Measurements from ENCODE around the gene DNAH6. TPM values are rescaled to one million over a fixed set of nuclear protein-coding genes. Genes with fewer than 3 reads are reported as not detected.
A peak's percentile ranks its signal among the peaks of the same experiment; 100 is the strongest.

DNAH6 gene
- total RNA-seq, 3 donors from 2014 or later: 1.2 to 1.3 (median 1.3) TPM

DNA sequence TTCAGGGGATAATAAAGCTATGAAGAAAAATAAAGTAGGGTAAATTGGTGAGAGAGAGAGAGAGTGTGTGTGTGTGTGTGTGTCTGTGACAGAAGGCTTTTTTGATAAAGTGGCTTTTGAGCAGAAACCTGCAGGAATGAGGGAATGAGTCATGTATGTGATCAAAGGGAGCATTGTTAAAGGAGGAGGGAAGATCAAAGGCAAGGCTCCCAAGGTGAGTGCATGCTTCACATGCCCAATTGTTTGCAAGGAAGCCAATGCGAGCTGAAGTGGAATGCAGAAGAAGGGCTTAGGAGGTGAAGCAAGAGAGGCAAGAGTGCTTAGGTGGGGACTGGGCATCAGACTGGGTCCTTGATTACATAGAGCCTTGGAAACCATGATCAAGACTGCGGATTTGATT is 96.8 kb downstream of the DNAH6 start:
- no peak overlapping the region for H3K4me3 ChIP-seq
- DNase-seq (no peak), ATAC-seq (peak; percentile 79)
- H3K36me3 ChIP-seq (ENCODE audit: low read depth): no peaks in the 10 kb centered on the region
- peaks cover 11% of the 10 kb centered on the region for H3K9me3 ChIP-seq
- TF ChIP-seq, protein P1, sequence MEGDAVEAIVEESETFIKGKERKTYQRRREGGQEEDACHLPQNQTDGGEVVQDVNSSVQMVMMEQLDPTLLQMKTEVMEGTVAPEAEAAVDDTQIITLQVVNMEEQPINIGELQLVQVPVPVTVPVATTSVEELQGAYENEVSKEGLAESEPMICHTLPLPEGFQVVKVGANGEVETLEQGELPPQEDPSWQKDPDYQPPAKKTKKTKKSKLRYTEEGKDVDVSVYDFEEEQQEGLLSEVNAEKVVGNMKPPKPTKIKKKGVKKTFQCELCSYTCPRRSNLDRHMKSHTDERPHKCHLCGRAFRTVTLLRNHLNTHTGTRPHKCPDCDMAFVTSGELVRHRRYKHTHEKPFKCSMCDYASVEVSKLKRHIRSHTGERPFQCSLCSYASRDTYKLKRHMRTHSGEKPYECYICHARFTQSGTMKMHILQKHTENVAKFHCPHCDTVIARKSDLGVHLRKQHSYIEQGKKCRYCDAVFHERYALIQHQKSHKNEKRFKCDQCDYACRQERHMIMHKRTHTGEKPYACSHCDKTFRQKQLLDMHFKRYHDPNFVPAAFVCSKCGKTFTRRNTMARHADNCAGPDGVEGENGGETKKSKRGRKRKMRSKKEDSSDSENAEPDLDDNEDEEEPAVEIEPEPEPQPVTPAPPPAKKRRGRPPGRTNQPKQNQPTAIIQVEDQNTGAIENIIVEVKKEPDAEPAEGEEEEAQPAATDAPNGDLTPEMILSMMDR (IDR thresholded peaks at IDR 0.05): no peak
- no peaks in the 10 kb centered on the region for H3K4me1 ChIP-seq (ENCODE audit: low read depth)
- intact Hi-C loops (cut with DNase I, micrococcal nuclease): no loop called here

DNA sequence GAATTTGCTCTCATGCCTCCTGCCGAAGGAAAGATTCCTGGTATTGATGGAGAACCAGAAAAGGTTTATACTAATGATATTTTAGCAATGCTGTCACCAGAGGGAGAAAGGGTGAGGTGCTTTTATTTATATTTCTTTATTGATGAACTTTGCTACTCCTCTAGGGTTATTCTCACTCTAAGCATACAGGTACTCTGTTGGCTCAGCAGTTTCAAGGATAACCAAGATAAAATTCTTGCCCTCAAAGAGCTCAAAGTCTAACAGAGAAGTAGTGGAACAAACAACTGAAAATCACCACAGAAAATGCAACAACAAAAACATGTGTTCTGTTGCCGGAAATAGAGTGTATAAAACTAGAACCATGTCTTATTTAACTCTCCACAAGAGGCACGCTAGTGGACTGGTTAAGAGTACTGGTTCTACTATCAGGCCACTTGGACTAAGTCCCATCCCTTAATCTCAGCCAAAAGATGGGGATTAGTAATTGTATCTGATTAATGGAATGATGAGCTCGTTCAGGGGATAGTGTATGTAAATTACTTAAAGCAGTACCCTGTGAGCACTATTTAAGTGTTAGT is 103.6 kb downstream of the DNAH6 start:
- H3K4me1 ChIP-seq (ENCODE audit: low read depth): no peaks in the 10 kb centered on the region
- H3K9me3 ChIP-seq: peaks cover 2% of the 10 kb centered on the region
- TF ChIP-seq, protein P1 (IDR thresholded peaks at IDR 0.05): no peak
- DNase-seq (no peak), ATAC-seq (peak; percentile 60)
- no peak overlapping the region for H3K4me3 ChIP-seq
- H3K36me3 ChIP-seq (ENCODE audit: low read depth): no peaks in the 10 kb centered on the region
- intact Hi-C loops (cut with DNase I, micrococcal nuclease): loop anchor here in 1 of 2 donors (10.0 kb wide), 1 partner anchor 125 kb away; no protein-coding TSS in a partner anchor

DNA sequence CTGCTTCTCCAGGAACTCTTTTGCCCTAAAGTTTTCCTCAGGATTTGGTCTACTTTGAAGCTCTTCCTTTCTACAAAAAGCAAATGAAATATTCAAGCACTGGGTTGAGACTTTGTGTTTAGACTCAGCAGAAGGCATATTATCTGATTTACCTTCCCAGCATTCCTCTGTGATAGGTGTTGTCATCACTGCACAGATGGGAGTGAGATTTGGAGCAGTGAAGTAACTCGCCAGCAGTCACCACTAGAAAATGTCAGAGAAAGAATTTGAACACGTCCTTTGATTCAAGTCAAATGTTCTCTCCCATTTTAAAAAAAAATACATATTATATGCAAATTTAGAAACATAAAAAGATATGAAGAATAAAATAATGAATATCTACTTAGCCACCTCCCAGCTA is 112.2 kb downstream of the DNAH6 start:
- Histone ChIP-seq H3K4me1 (ENCODE audit: low read depth) (no peaks in the 10 kb centered on the region), H3K36me3 (ENCODE audit: low read depth) (no peaks in the 10 kb centered on the region), H3K9me3 (no peaks in the 10 kb centered on the region), H3K4me3 (no peak overlapping the region)
- TF ChIP-seq, protein P1 (IDR thresholded peaks at IDR 0.05): no peak
- intact Hi-C loops (cut with DNase I, micrococcal nuclease): loop anchor here in 1 of 2 donors (10.0 kb wide), 1 partner anchor 134 kb away; no protein-coding TSS in a partner anchor
- ATAC-seq: no peak
- DNase-seq: no peak

DNA sequence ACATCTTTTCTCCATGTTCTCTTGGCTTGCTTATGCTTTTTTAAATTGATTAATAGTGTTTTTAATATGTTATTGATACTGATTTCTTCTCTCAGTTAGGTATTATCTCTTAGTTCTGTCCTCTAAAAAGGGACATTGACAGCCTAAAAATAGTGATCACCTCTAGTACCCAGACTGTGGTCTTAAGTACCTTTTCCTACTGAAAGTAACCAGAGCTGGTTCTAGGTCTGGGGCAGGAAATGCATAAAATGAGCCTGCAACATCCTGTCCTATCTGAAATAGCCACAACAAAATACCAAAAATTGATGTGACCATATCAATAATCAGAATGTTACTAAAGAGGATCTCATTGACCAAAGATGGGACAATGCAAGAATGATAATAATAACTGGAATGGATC is 113.3 kb downstream of the DNAH6 start:
- no peak for ATAC-seq
- Histone ChIP-seq H3K36me3 (ENCODE audit: low read depth) (no peaks in the 10 kb centered on the region), H3K9me3 (no peaks in the 10 kb centered on the region), H3K4me1 (ENCODE audit: low read depth) (no peaks in the 10 kb centered on the region), H3K4me3 (no peak overlapping the region)
- TF ChIP-seq, protein P1 (IDR thresholded peaks at IDR 0.05): no peak
- intact Hi-C loops (cut with DNase I, micrococcal nuclease): loop anchor here in 1 of 2 donors (10.0 kb wide), 1 partner anchor 135 kb away; no protein-coding TSS in a partner anchor
- DNase-seq: no peak

DNA sequence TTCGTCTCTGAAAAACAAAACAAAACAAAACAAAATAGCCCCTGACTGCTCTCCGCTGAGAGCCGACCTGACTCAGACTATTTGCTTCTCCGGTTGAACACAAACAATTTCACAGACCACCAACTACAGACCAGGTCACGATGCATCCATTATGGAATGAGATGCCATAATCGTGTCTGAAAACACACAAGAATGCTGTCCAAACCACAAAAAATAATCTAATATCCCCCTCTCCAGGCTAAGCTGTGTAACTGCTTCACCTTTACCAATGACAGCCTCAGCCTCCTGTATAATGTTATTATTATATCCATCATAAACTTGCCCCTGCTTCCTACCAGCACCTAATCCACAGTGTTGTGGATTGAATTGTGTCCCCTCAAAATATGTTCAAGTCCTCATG is 114.7 kb downstream of the DNAH6 start:
- no peaks in the 10 kb centered on the region for H3K36me3 ChIP-seq (ENCODE audit: low read depth)
- H3K4me3 ChIP-seq: no peak overlapping the region
- ATAC-seq (peak; percentile 82), DNase-seq (no peak)
- intact Hi-C loops (cut with DNase I, micrococcal nuclease): no loop called here
- TF ChIP-seq, protein P1 (IDR thresholded peaks at IDR 0.05): no peak
- H3K4me1 ChIP-seq (ENCODE audit: low read depth): peaks cover under 1% of the 10 kb centered on the region
- H3K9me3 ChIP-seq: no peaks in the 10 kb centered on the region

Data from mucosa of descending colon (tissue), 3 donors.